Hepatic stellate cell (primary cell): ENCODE measurements around the gene CTCF.
"Not testable (repeated sequence)": the region's sequence is repeated elsewhere in the genome, so short reads cannot be mapped to it uniquely, and the experiment has no call there.

ENCODE experiments used
- DNase-seq: peaks from one replicate; pipeline ENCODE4 v3.0.0; 2011; ENCODE audit warnings: low spot score

Gene CTCF

DNA sequence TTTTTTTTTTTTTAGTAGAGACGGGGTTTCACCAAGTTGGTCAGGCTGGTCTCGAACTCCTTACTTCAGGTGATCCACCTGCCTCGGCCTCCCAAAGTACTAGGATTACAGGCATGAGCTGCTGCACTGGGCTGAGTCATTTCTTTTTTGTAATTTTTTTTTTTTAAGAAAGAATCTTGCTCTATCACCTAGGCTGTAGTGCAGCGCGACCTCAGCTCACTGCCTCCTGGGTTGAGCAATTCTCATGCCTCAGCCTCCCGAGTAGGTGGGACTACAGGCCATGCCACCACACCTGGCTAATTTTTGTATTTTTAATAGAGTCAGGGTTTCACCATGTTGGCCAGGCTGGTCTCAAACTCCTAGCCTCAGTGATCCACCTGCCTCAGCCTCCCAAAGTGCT, 28.3 kb upstream of the CTCF start:
- DNase-seq, result not testable (repeated sequence)

DNA sequence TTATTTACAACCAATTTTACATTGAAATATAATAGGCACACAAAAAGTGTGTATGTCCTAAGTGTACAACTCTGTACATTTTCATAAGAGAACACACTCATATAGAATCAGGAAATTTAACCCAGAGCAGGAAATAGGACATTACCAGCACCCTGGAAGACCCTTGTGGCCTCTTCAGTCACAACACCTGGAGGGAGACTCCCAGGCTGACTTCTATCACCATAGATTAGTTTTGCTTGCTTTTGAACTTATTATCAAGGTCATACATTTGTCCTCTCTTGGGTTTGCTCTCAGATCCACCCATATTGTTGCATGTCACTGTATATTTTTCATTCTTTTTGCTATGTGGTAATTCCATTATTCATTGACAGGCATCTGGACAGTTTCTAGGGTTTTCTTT, 27.9 kb upstream of the CTCF start:
- no peak for DNase-seq

DNA sequence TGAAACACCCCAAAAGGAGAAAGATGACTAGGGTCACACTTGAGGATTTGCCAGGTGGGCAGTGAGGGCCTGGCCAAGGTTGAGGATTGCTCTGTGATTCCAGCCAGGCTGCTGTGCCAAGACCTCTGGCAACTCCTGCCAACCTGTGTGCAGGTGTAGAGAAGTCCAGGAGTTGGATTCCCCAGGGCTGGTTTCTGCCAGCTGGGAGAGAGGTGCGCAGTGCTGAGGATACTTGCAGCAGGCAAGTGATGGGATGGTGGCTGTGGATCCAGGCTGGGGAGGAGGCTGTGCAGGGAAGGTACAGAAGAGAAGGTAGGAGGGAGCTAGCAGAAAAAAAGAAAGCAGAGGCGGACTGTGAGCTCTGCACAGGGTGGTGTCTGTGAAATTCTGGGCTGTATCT, 27.1 kb upstream of the CTCF start:
- no peak for DNase-seq

DNA sequence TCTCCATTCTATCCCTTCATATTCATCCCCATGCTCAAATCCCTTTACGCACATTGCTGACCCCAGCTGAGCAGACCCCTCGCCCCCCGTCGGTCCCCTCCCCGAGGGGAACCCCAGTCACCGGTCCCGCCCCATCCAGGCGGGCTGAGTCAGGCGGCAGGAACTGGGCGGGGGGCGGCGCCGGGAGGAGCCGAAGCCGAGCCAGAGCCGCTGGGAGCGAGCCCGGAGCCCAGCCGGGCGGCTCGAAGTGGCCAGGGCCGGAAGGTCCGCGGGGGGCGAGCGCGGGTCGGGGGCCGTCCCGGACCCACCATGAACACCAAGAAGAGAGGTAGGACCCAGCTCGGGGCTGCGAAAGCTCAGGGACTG, 25.1 kb upstream of the CTCF start:
- DNase-seq, result peak; percentile 85

DNA sequence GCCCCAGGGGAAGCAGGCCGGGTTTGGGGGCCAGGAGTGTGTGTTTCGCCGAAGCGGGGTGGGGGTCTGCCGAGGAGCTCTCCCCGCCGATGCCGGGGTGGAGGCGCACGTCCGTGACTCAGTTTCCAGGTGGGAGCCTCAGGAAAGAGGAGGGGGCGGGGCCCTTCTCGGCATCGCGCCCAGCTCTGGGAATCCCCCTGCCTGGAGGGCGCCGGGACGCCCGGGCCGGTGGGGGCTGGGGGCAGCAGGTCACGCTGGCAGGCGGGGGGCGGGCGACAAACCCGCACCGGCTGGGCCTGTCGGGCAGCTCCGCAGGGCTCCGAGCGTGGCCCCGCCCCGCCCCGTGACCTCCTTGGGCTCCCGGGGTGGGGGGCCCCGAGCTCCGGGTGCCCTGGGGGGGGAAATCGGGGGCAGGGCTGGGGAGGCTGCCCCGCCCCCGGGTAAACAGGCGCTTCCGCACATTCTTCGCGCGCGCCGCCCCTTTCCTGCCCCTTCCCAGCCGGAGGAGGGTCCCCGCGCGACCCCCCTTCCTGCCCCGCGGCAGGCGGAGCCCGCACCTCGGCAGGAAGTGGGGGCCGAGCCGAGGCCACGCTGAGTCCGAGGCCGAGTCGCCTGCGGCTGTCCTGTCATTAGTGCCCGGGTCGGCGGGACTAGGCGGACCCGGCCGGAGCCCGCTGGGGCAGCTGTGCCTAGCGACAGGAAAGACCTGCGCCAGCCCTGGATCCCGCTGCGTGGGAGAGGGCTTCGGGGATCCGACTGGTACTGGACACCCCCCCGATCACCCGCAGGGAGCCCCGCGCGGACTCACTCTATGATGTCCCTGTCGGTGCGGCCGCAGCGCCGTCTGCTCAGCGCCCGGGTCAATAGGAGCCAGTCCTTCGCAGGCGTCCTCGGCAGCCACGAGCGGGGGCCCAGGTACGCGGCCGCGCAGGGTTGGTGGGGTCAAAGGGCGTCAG, 24.4 kb upstream of the CTCF start:
- DNase-seq, result peak; percentile 58

DNA sequence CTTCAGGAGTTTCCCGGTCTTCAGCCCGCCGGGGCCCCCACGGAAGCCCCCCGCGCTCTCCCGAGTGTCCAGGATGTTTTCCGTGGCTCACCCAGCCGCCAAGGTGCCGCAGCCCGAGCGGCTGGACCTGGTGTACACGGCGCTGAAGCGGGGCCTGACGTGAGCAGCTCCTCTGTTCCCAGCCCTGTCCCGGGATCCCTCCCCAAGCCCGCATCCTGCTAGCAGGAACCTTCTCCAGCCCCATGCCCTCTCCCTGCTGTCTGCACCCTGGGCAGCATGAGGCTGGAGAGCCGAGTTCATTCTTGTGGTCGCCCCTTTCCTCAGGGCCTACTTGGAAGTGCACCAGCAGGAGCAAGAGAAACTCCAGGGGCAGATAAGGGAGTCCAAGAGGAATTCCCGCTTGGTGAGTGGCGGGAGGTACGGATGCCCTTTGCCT, 23.6 kb upstream of the CTCF start:
- DNase-seq, result peak; percentile 76

DNA sequence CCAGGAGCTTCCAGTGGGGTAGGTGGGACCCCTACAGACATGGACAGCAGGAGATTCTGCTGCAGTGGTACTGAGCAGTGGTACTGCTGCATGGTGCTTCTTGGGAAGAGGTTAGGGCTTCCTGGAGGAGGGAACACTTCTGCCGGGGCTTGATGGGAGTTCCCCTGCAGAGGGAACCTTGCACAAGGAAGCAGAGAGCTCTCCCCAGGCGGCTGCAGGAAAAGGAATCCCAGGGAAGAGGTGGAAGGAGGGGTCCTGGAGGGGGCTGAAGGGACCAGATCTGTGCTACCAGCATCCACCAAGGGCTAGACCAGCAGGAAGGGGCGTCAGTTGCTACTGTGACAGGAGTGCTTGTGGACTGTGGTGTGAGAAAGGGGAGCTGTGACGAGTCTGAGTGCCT, 23.1 kb upstream of the CTCF start:
- DNase-seq, result no peak

DNA sequence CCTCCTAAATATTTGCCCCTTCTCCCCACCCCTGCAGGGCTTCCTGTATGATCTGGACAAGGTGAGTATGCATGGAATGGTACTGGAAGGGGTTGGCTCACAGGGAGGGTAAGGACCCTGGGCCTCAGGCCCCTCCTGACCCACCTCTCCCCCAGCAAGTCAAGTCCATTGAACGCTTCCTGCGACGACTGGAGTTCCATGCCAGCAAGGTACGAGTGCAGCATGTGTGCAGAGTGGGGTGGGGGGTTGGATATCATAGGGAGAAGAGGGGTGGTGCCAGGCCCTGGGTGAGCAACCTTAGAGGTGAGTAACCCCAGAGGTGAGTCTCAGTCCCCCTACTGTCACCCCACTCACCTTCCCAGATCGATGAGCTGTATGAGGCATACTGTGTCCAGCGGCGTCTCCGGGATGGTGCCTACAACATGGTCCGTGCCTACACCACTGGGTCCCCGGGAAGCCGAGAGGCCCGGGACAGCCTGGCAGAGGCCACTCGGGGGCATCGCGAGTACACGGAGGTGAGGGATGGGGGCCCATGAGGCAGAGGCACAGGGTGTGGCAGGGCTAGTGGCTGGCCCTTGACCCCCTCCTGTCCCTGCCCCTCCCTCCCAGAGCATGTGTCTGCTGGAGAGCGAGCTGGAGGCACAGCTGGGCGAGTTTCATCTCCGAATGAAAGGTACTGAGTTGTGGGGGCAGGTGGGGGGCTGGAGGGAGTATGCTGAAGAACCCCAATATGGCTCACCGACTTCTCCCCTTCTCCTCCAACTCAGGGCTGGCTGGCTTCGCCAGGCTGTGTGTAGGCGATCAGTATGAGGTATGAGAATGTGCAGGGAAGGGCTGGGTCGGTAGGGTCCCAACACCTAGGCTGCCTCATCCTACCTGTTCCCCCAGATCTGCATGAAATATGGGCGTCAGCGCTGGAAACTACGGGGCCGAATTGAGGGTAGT, 22.4 kb upstream of the CTCF start:
- DNase-seq, result no peak

DNA sequence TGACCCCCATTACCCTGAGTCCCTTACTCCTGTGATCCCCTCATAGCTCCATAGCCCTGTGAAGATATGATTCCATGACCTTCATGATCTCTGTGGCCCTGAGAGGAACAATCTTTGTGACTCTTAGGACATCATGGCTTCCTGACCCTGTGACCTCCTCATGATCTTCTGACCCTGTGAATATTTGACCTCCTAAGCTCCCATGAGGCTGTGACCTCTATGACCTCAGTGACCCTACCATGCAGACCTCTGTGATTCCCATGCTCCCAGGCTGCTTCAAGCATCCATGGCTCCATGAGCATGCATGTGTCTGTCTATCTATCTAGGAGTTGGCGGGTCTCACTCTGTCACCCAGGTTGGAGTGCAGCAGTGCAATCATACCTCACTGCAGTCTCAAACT, 21.6 kb upstream of the CTCF start:
- no peak for DNase-seq

DNA sequence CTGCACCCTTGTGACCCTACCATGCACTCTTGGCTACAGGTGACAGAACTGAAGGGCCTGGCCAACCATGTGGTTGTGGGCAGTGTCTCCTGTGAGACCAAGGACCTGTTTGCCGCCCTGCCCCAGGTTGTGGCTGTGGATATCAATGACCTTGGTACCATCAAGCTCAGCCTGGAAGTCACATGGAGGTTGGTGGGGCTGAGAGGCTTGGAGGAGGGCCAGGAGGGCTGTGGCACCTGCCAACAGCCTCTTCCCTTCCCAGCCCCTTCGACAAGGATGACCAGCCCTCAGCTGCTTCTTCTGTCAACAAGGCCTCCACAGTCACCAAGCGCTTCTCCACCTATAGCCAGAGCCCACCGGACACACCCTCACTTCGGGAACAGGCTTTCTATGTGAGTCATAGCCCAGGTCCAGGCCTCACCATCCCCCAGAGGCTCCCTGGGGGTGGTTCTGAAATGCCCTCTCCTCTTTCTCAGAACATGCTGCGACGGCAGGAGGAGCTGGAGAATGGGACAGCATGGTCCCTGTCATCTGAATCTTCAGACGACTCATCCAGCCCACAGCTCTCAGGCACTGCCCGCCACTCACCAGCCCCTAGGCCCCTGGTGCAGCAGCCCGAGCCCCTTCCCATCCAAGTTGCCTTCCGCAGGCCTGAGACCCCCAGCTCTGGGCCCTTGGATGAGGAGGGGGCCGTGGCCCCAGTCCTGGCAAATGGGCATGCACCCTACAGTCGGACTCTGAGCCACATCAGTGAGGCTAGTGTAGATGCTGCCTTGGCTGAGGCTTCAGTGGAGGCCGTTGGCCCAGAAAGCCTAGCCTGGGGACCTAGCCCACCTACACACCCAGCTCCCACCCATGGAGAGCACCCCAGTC, 20.7 kb upstream of the CTCF start:
- no peak for DNase-seq

DNA sequence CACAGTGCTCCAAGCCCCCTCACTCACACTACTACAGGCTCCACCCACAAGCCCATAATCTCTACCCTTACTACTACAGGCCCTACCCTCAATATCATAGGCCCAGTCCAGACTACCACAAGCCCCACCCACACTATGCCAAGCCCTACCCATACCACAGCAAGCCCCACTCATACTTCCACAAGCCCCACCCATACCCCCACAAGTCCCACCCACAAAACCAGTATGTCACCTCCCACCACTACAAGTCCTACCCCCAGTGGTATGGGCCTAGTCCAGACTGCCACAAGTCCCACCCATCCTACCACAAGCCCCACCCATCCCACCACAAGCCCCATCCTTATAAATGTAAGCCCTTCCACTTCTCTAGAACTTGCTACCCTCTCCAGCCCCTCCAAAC, 19.9 kb upstream of the CTCF start:
- peak; percentile 92 for DNase-seq

DNA sequence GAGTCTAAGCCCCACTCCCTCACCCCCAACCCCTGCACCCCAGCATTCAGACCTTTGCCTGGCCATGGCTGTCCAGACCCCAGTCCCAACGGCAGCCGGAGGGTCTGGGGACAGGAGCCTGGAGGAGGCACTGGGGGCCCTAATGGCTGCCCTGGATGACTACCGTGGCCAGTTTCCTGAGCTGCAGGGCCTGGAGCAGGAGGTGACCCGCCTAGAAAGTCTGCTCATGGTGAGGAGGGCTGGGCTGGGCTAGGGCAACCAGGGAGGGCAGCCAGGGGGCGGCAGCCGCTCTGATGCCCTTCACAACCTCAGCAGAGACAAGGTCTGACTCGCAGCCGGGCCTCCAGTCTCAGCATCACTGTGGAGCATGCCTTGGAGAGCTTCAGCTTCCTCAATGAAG, 19.3 kb upstream of the CTCF start:
- DNase-seq, result peak; percentile 1

DNA sequence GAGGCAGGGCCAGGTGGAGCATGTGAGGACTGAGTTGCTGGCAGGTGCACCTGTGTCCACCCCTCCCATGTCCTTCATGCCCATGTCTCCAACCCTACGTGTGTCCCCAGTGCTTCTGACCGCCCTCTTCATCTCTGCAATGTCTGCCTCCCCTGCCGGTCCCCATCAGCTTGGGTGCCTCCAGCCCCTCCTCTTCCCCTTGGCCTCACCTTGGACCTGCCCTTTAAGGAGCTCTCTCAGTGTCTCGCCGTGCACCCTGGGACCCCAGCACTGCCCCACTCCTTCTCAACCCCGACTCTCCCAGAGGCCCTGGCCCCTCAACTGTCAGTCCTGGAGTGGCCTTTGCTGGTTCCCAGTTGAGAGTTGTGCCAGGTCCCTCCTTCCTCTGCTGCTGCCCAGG, 18.7 kb upstream of the CTCF start:
- no peak for DNase-seq

DNA sequence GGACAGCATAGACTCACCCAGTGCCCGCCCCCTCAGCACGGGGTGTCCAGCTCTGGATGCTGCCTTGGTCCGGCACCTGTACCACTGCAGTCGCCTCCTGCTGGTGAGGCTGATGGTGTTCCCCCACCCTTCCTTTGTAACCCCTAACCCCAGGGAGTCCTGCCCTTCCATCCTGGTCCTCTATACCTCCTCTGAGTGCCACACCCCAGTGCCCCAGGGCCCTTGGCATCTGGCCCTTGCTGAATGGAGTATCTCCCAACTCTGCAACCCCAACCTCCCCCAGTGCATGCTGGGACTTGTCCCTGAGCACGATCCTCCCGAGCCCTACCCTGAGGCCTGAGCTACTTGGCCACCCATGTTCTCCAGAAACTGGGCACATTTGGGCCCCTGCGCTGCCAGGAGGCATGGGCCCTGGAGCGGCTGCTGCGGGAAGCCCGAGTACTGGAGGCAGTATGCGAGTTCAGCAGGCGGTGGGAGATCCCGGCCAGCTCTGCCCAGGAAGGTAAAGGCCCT, 17.9 kb upstream of the CTCF start:
- peak; percentile 5 for DNase-seq

DNA sequence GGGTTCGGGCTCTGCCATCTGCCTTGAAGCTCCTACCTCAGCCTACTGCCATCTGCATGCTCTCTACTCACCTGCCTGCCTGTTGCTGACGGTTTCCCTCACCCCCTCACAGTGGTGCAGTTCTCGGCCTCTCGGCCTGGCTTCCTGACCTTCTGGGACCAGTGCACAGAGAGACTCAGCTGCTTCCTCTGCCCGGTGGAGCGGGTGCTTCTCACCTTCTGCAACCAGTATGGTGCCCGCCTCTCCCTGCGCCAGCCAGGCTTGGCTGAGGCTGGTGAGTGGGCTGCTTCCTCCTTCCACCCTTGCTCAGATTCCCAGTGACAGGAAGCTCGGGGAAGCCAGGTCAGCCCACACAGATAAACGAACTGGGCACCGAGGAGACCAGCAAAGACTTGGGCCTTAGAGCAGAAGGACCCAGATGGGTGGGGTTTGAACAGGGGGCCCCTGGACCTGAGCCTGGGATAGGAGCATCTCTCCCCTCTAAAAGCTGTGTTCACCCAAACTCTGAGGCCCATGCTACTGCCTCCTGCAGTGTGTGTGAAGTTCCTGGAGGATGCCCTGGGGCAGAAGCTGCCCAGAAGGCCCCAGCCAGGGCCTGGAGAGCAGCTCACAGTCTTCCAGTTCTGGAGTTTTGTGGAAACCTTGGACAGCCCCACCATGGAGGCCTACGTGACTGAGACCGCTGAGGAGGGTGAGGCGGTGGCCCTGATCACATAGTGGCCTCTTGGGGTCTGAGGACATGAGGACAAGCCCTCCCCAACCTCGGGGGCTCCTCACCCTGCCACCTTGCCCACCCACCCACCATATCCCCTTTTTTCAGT, 17.3 kb upstream of the CTCF start:
- peak; percentile 2 for DNase-seq

DNA sequence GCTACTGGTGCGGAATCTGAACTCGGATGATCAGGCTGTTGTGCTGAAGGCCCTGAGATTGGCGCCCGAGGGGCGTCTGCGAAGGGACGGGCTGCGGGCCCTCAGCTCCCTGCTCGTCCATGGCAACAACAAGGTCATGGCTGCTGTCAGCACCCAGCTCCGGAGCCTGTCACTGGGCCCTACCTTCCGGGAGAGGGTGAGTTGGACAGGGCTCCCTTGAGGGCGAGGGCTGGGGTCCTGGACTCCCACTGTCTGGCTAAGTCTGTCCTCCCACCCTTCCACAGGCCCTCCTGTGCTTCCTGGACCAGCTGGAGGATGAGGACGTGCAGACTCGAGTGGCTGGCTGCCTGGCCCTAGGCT, 16.7 kb upstream of the CTCF start:
- DNase-seq, result no peak

DNA sequence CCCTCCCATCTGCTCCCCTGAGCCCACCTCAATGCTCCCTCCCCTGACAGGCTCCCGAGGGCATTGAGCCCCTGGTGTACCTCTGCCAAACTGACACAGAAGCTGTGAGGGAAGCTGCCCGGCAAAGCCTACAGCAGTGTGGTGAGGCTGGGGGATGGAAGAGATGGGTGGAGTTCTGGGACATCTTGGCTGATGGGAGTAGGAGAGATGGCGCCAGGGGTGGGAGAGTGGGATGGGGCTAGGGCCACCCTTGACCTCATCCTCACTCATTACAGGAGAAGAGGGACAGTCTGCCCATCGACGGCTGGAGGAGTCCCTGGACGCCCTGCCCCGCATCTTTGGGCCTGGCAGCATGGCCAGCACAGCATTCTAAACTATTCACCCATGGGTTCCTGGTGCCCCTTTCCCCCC, 16.2 kb upstream of the CTCF start:
- peak; percentile 4 for DNase-seq

DNA sequence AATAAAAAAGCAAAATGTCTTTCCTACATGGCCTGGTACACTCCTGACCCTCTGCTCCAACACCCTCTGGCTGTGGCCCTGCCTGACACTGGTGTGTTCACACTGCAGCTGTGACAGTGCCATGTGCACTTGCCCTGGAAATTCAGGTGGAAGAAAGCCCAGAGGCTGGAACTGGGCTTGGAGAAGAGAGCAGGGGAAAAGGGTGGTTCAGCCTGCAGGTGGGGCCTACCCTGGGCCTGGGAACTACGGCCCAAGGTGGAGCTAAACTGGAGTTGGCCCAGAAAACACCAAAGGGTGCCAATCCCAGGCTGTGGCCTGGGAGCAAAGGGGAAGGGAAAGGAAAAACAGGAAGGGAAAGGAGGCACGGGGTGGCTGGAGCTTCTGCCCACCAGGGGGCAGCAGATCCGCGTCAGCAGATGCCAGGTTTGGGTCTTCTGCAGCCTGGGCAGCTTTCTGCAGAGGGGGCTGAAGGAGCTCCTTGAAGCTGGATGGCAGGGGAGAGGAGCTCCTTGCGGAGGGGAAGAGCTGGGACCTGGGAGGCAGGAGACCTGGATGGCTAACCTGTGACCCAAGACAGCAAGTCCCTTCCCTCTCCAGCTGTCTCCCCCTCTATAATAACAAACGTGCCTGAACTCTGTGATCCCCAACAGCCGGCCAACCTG, 15.4 kb upstream of the CTCF start:
- DNase-seq, result peak; percentile 76

DNA sequence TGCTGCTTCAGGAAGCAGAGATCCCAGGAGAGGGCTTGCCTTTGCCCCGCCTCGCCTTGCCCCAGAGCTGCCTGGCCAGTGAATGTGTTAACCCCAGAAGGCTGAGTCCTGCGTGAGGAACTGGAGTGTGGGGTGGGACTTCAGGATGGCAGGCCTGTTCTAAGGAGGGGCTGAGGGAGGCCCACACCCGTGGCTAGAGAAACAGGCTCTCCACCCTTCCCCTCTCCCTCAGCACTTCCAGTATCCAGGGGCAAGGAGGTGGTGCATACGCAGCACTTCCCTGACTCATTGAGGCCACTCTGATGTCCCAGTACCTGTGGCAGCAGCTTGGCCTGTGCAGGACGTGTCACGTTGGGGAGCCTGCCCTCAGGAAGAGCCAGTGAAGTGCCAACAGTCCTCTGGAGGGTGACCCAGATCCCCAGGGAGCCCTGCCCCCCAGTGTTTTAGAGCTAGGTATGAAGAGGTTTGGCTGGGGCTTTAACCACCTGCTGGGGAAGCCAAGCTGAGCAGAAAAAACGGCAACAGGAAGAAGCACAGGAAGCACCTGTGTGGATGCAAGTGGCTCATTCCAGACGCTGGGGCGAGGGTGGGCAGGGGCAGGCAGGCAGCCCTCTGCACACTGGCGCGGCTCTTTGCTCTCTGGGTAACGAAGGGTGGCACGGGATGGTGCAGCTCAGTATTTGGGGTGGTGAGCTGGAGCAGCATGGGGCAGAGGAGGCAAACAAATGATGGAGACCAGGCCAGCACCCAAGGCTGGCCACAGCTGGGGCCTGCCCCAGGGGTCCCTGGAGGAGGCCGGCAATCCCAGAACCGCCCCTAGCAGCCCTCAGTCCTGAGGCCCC, 14.7 kb upstream of the CTCF start:
- DNase-seq, result peak; percentile 3
